Breast epithelium (tissue), 4 donors: ENCODE measurements around the gene DNAJC27. TPM values are rescaled to one million over a fixed set of nuclear protein-coding genes. Genes with fewer than 3 reads are reported as not detected.

Source experiments
- DNase-seq, 2 donors: peaks; one replicate each; pipeline ENCODE4 v3.0.0-alpha.2; 2019; ENCODE audit warnings: low spot score in 2 of 2
- H3K27ac ChIP-seq, 2 donors: fragments of 200-600 bp; sonication (generic) in 1 of 2; one replicate each; pipeline ENCODE4 v1.5.1; 2016 to 2019; ENCODE audit warnings: mild to moderate bottlenecking in 1 of 2
- H3K27me3 ChIP-seq, 2 donors: fragments of 200-600 bp; sonication (generic) in 1 of 2; one replicate each; pipeline versions ENCODE4 v1.5.1 to v1.6.0; 2017 to 2019; ENCODE audit warnings: control low read depth in 1 of 2, mild to moderate bottlenecking in 1 of 2
- H3K36me3 ChIP-seq: fragments of 200-600 bp; one replicate; pipeline ENCODE4 v1.5.1; 2019
- H3K4me1 ChIP-seq, 2 donors: fragments of 200-600 bp; sonication (generic); one replicate each; pipeline ENCODE4 v1.5.1; 2016 to 2019; ENCODE audit warnings: control low read depth in 1 of 2
- H3K4me3 ChIP-seq, 3 donors: fragments of 200-600 bp; sonication (generic); 1 replicate in 2 of 3; 2 replicates in 1 of 3; pipeline ENCODE4 v1.5.1; 2016 to 2019; ENCODE audit warnings: mild to moderate bottlenecking in 3 of 3, moderate library complexity in 2 of 3
- H3K9me3 ChIP-seq, 2 donors: fragments of 200-600 bp; sonication (generic) in 1 of 2; one replicate each; pipeline ENCODE4 v1.5.1; 2016 to 2019; ENCODE audit warnings: control low read depth in 1 of 2
- POLR2A ChIP-seq: fragments of 450-650 bp; IDR thresholded peaks from one replicate; pipeline ENCODE4 v1.6.1; 2016; ENCODE audit warnings: antibody characterized with exemption, mild to moderate bottlenecking, moderate library complexity
- POLR2AphosphoS5 ChIP-seq, 3 donors: sonication (generic); formaldehyde crosslinking; IDR thresholded peaks; one replicate each; pipeline ENCODE4 v1.6.1; 2017; ENCODE audit warnings: antibody characterized with exemption in 3 of 3
- intact Hi-C: fragments of 100-400 bp; cut with DNase I; formaldehyde crosslinking; loops from one replicate; pipeline ENCODE4 v1.15.1; 2023; ENCODE audit warnings: low total_unique reads
- total RNA-seq, 3 donors: library from RNA; depleted of rRNA; stranded (reverse); fragments of >200 nt; gene quantifications; one replicate each; pipeline ENCODE4 v1.1.0, GENCODE V29; 2016
- TF ChIP-seq, protein P1 (sequence below), 3 donors: fragments of 450-650 bp; IDR thresholded peaks; one replicate each; pipeline ENCODE4 v1.5.1; 2016 to 2017; ENCODE audit warnings: antibody characterized with exemption in 3 of 3, mild to moderate bottlenecking in 3 of 3, moderate library complexity in 3 of 3

The DNAJC27 gene
- total RNA-seq, 3 donors from 2014 or later, result 5.1 to 12.6 (median 10.8) TPM

DNA sequence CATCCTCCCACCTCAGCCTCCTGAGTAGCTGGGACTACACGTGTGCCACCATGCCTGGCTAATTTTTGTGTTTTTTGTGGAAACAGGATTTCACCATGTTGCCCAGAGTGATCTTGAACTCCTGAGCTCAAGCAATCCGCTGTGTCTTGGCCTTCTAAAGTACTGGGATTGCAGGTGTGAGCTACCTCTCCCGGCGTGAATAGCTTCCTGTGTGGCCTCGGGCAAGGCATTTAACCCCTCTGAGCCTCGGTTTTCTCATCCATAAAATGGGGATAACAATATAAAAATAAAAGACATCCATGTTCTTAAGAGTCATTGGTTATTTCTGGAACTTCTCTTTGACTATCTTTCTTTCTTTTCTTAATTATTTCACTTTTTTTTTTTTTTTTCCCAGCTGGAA lies 32.4 kb downstream of the DNAJC27 start:
- DNase-seq, result no peak
- Histone ChIP-seq H3K4me3 (no peak overlapping the region), H3K4me1 (no peaks in the 10 kb centered on the region), H3K9me3 (no peaks in the 10 kb centered on the region), H3K36me3 (no peaks in the 10 kb centered on the region), H3K27me3 (no peaks in the 10 kb centered on the region), H3K27ac (no peak overlapping the region)
- intact Hi-C loops, result no loop called here
- TF ChIP-seq POLR2A, result no peak
- TF ChIP-seq, protein P1, sequence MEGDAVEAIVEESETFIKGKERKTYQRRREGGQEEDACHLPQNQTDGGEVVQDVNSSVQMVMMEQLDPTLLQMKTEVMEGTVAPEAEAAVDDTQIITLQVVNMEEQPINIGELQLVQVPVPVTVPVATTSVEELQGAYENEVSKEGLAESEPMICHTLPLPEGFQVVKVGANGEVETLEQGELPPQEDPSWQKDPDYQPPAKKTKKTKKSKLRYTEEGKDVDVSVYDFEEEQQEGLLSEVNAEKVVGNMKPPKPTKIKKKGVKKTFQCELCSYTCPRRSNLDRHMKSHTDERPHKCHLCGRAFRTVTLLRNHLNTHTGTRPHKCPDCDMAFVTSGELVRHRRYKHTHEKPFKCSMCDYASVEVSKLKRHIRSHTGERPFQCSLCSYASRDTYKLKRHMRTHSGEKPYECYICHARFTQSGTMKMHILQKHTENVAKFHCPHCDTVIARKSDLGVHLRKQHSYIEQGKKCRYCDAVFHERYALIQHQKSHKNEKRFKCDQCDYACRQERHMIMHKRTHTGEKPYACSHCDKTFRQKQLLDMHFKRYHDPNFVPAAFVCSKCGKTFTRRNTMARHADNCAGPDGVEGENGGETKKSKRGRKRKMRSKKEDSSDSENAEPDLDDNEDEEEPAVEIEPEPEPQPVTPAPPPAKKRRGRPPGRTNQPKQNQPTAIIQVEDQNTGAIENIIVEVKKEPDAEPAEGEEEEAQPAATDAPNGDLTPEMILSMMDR (IDR thresholded peaks at IDR 0.05), result no peak
- TF ChIP-seq POLR2AphosphoS5 (IDR thresholded peaks at IDR 0.05), result no peak

DNA sequence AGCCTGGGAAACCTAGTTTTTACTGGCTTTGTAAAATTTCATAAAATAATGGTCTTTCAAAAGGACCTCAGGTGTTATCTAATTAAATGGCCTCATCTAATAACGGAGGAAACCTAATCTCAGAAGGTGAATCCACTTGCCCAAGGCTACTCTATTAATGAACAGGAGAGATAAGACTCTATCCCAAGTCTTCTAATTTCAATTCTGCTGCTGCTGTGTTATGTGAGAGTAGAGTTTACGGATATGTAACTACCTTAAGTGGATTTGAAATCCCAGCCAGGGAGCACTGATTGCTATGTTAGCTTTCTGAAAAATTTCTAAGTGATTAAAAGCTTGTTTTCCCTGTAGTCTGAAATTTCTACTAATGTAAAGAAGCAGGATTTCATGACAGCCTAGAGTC lies 34.5 kb downstream of the DNAJC27 start:
- no peaks in the 10 kb centered on the region for H3K9me3 ChIP-seq
- H3K4me3 ChIP-seq, result no peak overlapping the region
- no peaks in the 10 kb centered on the region for H3K27me3 ChIP-seq
- DNase-seq, result no peak
- no peaks in the 10 kb centered on the region for H3K4me1 ChIP-seq
- intact Hi-C loops, result no loop called here
- H3K27ac ChIP-seq, result no peak overlapping the region
- no peaks in the 10 kb centered on the region for H3K36me3 ChIP-seq
- TF ChIP-seq, protein P1 (IDR thresholded peaks at IDR 0.05), result no peak
- TF ChIP-seq POLR2AphosphoS5 (IDR thresholded peaks at IDR 0.05), result no peak
- no peak for TF ChIP-seq POLR2A

DNA sequence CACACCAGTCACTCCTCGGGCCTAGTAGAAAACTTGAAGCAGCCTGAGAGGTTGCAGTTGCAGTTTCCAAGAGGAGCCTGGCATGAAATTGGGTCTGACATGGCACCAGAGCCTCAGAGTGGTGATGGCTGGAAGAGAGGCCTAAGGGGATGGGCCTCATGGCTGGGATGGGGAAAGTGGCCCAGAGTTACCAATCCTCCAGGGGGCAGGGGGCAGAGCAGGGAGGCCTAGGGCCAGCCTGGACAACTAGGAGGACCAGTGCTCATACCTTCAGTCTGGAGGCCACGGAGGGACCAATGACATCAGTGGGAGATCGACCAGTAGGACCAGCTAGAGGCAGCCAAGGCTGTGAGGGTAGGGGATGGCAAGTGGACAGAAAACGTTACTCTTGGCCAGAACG lies 36.6 kb downstream of the DNAJC27 start:
- no peak overlapping the region for H3K4me3 ChIP-seq
- no peaks in the 10 kb centered on the region for H3K36me3 ChIP-seq
- no peaks in the 10 kb centered on the region for H3K4me1 ChIP-seq
- no peak for TF ChIP-seq POLR2AphosphoS5 (IDR thresholded peaks at IDR 0.05)
- no peaks in the 10 kb centered on the region for H3K9me3 ChIP-seq
- DNase-seq, result no peak
- H3K27ac ChIP-seq, result no peak overlapping the region
- intact Hi-C loops, result no loop called here
- no peaks in the 10 kb centered on the region for H3K27me3 ChIP-seq

DNA sequence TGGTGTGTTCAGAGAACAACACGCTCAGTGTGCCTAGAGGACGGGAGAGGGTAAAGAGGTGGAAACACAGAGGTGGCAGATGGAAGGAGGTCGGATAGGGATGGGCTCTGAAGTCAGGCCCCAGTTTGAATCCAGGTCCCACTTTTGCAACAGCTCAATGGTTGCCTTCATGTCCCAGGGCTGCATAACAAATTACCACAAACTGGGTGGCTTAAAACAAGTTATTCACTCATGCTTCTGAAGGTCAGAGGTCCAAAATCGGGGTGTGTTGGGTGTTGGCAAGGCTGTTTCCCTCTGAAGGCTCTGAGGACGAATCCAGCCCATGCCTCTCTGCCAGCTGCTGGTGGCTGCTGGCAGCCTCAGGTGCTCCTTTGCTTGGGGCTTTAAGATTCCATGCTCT lies 39.0 kb downstream of the DNAJC27 start:
- no peak overlapping the region for H3K27ac ChIP-seq
- no peaks in the 10 kb centered on the region for H3K27me3 ChIP-seq
- H3K4me3 ChIP-seq, result no peak overlapping the region
- no peaks in the 10 kb centered on the region for H3K36me3 ChIP-seq
- intact Hi-C loops, result no loop called here
- no peaks in the 10 kb centered on the region for H3K9me3 ChIP-seq
- H3K4me1 ChIP-seq, result no peaks in the 10 kb centered on the region
- DNase-seq, result no peak
- TF ChIP-seq POLR2AphosphoS5 (IDR thresholded peaks at IDR 0.05), result no peak
- no peak for TF ChIP-seq POLR2A
- TF ChIP-seq, protein P1 (IDR thresholded peaks at IDR 0.05), result no peak

DNA sequence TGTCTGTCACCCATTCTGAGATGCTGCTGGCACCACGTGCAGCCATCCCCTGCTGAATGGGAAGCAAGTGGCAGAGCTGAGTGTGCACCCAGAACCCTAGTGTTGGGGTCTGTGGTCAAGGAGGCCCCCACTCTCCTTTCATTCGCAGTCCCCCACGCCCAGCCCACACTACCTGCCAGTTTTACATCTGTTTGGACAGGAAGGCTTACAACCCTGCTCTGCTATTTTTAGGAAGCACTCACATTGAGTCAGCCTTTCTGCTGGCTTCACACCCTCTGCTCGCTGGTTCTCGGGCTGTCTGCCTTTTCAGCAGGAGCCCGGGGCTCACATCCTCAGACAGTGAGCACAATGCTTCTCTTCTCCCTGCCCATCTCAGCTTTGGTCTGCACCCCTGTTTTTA lies 41.0 kb downstream of the DNAJC27 start:
- Histone ChIP-seq H3K4me1 (peaks cover 0 to 7% of the 10 kb centered on the region in 2 donors), H3K27ac (no peak overlapping the region), H3K36me3 (no peaks in the 10 kb centered on the region), H3K9me3 (no peaks in the 10 kb centered on the region), H3K27me3 (no peaks in the 10 kb centered on the region), H3K4me3 (no peak overlapping the region)
- intact Hi-C loops, result no loop called here
- peak in 1 of 2 donors; percentile 35 for DNase-seq
- TF ChIP-seq, protein P1 (IDR thresholded peaks at IDR 0.05), result no peak

DNA sequence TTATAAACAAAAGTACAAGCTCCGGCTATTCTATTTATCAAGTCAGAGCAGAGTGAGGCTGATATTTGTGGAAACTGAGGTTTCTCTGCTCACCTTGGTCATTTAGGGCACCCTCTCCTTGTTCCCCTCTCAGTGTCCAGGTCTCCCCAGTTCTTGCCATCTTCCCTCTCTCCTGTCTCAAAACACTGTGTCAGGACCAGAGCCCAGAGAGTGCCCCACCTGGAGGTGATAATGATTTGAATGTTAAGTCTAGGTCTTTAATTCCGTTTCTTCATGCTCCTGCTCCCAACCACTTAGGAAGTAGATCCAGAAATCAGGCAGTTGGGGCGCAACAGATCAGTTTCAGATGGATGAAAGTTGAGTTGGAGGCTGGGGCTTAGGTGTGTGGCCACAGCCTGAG lies 42.5 kb downstream of the DNAJC27 start:
- DNase-seq, result peak in 1 of 2 donors; percentile 14
- no peaks in the 10 kb centered on the region for H3K27me3 ChIP-seq
- no peaks in the 10 kb centered on the region for H3K9me3 ChIP-seq
- no peak overlapping the region for H3K27ac ChIP-seq
- H3K4me3 ChIP-seq, result no peak overlapping the region
- intact Hi-C loops, result no loop called here
- peaks cover 0 to 7% of the 10 kb centered on the region in 2 donors for H3K4me1 ChIP-seq
- H3K36me3 ChIP-seq, result no peaks in the 10 kb centered on the region
- TF ChIP-seq POLR2AphosphoS5 (IDR thresholded peaks at IDR 0.05) (no peak), POLR2A (no peak)
- TF ChIP-seq, protein P1 (IDR thresholded peaks at IDR 0.05), result no peak
